Natural killer cell (primary cell): Measurements from ENCODE around the gene TMEM135. TPM values are rescaled to one million over a fixed set of nuclear protein-coding genes. Genes with fewer than 3 reads are reported as not detected.

Source experiments
- ATAC-seq, 3 donors: fragments of 150-1000 bp in 2 of 3; fragments of 200-7000 bp in 1 of 3; cut with Tn5 transposase; 1 replicate in 1 of 3; 2 replicates in 2 of 3; pipeline ENCODE4 v1.10.0; 2021; ENCODE audit warnings: mild to moderate bottlenecking in 2 of 3, moderate library complexity in 2 of 3
- DNase-seq, 2 donors: peaks; one replicate each; pipeline versions ENCODE4 v3.0.0 to v3.0.0-alpha.2; 2013 to 2021; ENCODE audit warnings: mixed read lengths in 1 of 2
- H3K27ac ChIP-seq: one replicate; pipeline ENCODE4 v1.5.1; 2013; ENCODE audit warnings: mild to moderate bottlenecking, low read length
- H3K27me3 ChIP-seq: one replicate; pipeline ENCODE4 v1.6.1; 2013; ENCODE audit warnings: low read length; ENCODE audit not compliant: control insufficient read depth, insufficient read depth
- H3K36me3 ChIP-seq: one replicate; pipeline ENCODE4 v1.6.1; 2013; ENCODE audit warnings: low read length; ENCODE audit not compliant: control insufficient read depth, insufficient read depth
- H3K4me1 ChIP-seq: one replicate; pipeline ENCODE4 v1.6.1; 2013; ENCODE audit warnings: low read length; ENCODE audit not compliant: control insufficient read depth, insufficient read depth
- H3K4me3 ChIP-seq: one replicate; pipeline ENCODE4 v1.5.1; 2013; ENCODE audit warnings: low read length
- H3K9me3 ChIP-seq: one replicate; pipeline ENCODE4 v1.6.1; 2013; ENCODE audit warnings: low read length; ENCODE audit not compliant: control insufficient read depth, insufficient read depth
- H3K27ac Mint-ChIP-seq, 2 donors: one replicate each; pipeline ENCODE4 v1.8.0; 2022; ENCODE audit warnings: mild to moderate bottlenecking in 2 of 2, mixed read lengths in 2 of 2, moderate library complexity in 1 of 2
- H3K27me3 Mint-ChIP-seq, 2 donors: one replicate each; pipeline ENCODE4 v1.8.0; 2022; ENCODE audit warnings: low read depth in 2 of 2, mixed read lengths in 2 of 2
- H3K36me3 Mint-ChIP-seq: one replicate; pipeline ENCODE4 v1.8.0; 2022; ENCODE audit warnings: mixed read lengths
- H3K4me1 Mint-ChIP-seq, 2 donors: one replicate each; pipeline ENCODE4 v1.8.0; 2022; ENCODE audit warnings: mixed read lengths in 2 of 2
- H3K4me3 Mint-ChIP-seq: one replicate; pipeline ENCODE4 v1.8.0; 2022; ENCODE audit warnings: mild to moderate bottlenecking, moderate library complexity, mixed read lengths
- H3K9me3 Mint-ChIP-seq, 2 donors: one replicate each; pipeline ENCODE4 v1.8.0; 2022; ENCODE audit warnings: mixed read lengths in 2 of 2
- CTCF ChIP-seq: fragments of 200-600 bp; IDR thresholded peaks from one replicate; pipeline ENCODE4 v1.8.0; 2022; ENCODE audit warnings: antibody characterized with exemption
- WGBS: methylation state at CpG from one replicate; pipeline ENCODE4 v1.1.7; 2013; ENCODE audit warnings: missing lambda C conversion rate; ENCODE audit not compliant: insufficient coverage; 5-methylcytosine and 5-hydroxymethylcytosine counted together
- intact Hi-C: fragments of 100-400 bp; cut with micrococcal nuclease; formaldehyde crosslinking; loops from one replicate; pipeline ENCODE4 v1.14.2; 2022
- total RNA-seq, 4 donors: library from RNA; stranded (reverse); fragments of 120-200 nt in 1 of 4; gene quantifications; one replicate each; pipeline versions ENCODE4 v1.2.3 to v1.2.4, GENCODE V29; 2013 to 2022

The TMEM135 gene
- total RNA-seq, 3 donors from 2014 or later (not counting 1 experiment from before 2014, with no cell fraction given): 18.8 to 42.0 (median 36.1) TPM

GRCh38 chr11:87035976-87036583 lies 1.7 kb upstream of the TMEM135 start:
- no peaks in the 10 kb centered on the region for H3K36me3 Mint-ChIP-seq
- peaks cover 34 to 49% of the 10 kb centered on the region in 2 donors for H3K4me1 Mint-ChIP-seq
- peak overlapping the region in 1 of 2 donors; percentile 95 for H3K27ac Mint-ChIP-seq
- H3K27me3 Mint-ChIP-seq: peaks cover 0 to 10% of the 10 kb centered on the region in 2 donors
- 79% methylated on average over 10 of the region's 12 CpGs for WGBS
- ATAC-seq: no peak
- TF ChIP-seq CTCF: no peak
- Histone ChIP-seq H3K36me3 (no peaks in the 10 kb centered on the region), H3K4me1 (peaks cover 16% of the 10 kb centered on the region), H3K27me3 (no peaks in the 10 kb centered on the region), H3K27ac (no peak overlapping the region), H3K9me3 (no peaks in the 10 kb centered on the region), H3K4me3 (no peak overlapping the region)
- peak in 1 of 2 donors; percentile 44 for DNase-seq
- intact Hi-C loops: no loop called here
- no peaks in the 10 kb centered on the region for H3K9me3 Mint-ChIP-seq
- no peak overlapping the region for H3K4me3 Mint-ChIP-seq

DNA sequence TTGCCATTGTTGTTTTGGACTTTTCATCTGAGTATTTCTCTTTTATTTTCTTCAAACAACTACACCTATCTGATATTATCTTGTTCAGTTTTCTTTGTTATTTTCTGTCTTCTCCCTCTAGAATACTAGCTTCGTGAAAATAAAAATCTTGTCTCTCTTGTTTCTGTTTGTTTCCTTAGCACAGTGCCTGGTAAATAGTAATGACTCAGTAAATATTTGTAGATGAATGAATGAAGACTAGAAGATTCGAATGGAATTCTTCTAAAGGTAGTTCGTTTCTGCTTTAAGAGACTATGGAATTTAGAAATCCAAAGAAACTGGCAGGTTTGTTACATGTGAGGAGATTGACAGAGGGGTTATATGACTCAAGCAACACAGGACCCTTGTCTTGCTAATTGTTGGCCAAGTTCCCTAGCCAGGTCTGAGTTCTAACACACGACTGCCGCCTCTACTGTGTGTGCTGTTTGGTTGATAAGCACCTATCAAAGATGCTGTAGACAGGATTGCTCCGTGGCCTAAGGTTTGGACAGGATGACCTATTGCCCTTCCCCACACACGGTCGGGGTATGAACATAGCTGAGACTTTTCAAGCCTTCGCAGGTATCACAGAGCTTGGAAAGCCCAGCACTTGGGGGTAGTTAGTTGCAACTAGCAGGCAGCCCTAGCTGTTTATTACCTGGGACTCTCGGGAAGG lies 831 bp upstream of the TMEM135 start:
- no peaks in the 10 kb centered on the region for H3K9me3 Mint-ChIP-seq
- 50% methylated on average over 9 of the region's 10 CpGs for WGBS

GRCh38 chr11:87038235-87038977 lies 672 bp downstream of the TMEM135 start:
- Mint-ChIP-seq H3K36me3 (no peaks in the 10 kb centered on the region), H3K4me3 (peak overlapping the region; percentile 97), H3K27ac (peak overlapping the region; percentile 88 to 95), H3K9me3 (no peaks in the 10 kb centered on the region), H3K27me3 (peaks cover 0 to 10% of the 10 kb centered on the region in 2 donors), H3K4me1 (peaks cover 50 to 62% of the 10 kb centered on the region in 2 donors)
- peak overlapping the region; percentile 82 for H3K27ac ChIP-seq
- H3K36me3 ChIP-seq: peaks cover 2% of the 10 kb centered on the region
- no peaks in the 10 kb centered on the region for H3K9me3 ChIP-seq
- TF ChIP-seq CTCF: no peak
- peak in 1 of 2 donors; percentile 27 for DNase-seq
- peak in 1 of 3 donors; percentile 6 for ATAC-seq
- peaks cover 16% of the 10 kb centered on the region for H3K4me1 ChIP-seq
- WGBS: 0% methylated on average over 8 of the region's 9 CpGs
- H3K27me3 ChIP-seq: no peaks in the 10 kb centered on the region
- H3K4me3 ChIP-seq: peak overlapping the region; percentile 93
- intact Hi-C loops: loop anchor here (1.0 kb wide), 1 partner anchor 43 kb away; no protein-coding TSS in a partner anchor

More for the DNA sequence above, 831 bp upstream of the TMEM135 start:
- ATAC-seq (peak in 2 of 3 donors; percentile 1), DNase-seq (no peak)
- H3K36me3 ChIP-seq: no peaks in the 10 kb centered on the region
- intact Hi-C loops: no loop called here
- TF ChIP-seq CTCF: no peak
- H3K27me3 ChIP-seq: no peaks in the 10 kb centered on the region
- peak overlapping the region; percentile 97 for H3K4me3 Mint-ChIP-seq
- no peaks in the 10 kb centered on the region for H3K9me3 ChIP-seq
- H3K27ac ChIP-seq: peak overlapping the region; percentile 70
- peak overlapping the region; percentile 88 to 95 for H3K27ac Mint-ChIP-seq
- H3K4me1 ChIP-seq: peaks cover 16% of the 10 kb centered on the region
- peak overlapping the region; percentile 93 for H3K4me3 ChIP-seq
- H3K27me3 Mint-ChIP-seq: peaks cover 0 to 10% of the 10 kb centered on the region in 2 donors
- peaks cover 42 to 55% of the 10 kb centered on the region in 2 donors for H3K4me1 Mint-ChIP-seq
- no peaks in the 10 kb centered on the region for H3K36me3 Mint-ChIP-seq
